SK-N-DZ (cell line): Measurements from ENCODE around the gene ARL4A.

Source experiments
- DNase-seq: peaks from one replicate; pipeline ENCODE4 v3.0.0-alpha.2; 2015; ENCODE audit warnings: low spot score
- small RNA-seq, 2 experiments: library from RNA; depleted of rRNA; stranded (forward); fragments of <200 nt; gene quantifications; one replicate each; pipeline ENCODE3, GENCODE V24; 2014

ARL4A gene

GRCh38 chr7:12722636-12723605 lies 35.5 kb downstream of the ARL4A start:
- no peak for DNase-seq

- DNase-seq, result no peak
Observed at GRCh38 chr7:12725575-12726316, 38.3 kb downstream of the ARL4A start.

DNA sequence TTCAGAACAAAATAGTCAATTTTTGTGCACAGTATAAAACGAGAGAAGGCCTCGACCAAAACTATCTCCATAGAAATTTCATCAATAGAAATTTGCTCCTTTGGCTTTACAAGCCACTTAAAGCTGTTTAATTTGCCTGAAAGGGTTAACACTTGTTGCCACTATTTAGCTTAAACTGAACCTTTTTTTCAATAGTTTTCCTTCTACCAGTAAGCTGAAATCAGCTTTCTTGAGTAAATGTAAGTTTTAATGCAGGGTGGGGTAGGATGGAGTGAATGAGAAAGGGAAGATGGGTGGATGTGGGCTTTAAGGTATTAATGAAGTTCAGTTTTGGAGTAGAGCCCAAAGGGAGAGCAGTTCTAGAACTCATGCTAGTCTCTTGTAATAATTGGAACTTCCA lies 39.5 kb downstream of the ARL4A start:
- no peak for DNase-seq

DNA sequence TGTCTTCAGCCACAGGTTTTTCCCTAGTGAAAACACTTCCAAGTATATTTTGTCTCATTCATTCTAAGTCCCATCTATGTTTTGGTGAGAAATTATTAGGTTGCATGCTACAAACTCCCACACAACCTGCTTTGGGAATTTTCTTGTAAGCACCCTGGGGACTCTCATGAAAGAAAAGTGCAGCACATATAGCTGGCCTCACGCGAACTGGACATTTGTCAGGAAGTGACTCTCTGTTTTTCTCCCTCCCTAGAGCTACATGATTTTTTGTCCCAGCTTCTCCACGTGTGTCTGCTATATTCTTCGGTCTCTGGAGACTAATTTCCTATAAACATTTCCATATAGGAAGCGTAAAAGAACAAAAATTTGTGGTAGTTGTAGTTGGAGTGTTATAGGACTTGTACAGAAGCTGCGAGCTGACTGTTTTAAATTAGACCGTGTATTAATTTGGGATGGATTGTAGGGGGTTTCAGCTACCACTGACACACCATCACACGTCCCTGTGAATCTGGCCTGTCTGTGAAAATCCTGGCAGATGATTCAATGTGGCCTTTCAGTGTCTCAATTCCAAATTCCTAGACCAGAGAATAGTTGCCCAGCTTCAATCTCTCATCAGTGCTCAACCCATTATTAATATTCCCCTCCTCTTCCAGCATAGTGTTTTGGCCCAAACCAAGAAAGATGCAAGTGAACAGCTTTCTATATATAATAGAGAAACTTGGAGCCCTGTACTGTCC lies 40.2 kb downstream of the ARL4A start:
- DNase-seq, result no peak

DNA sequence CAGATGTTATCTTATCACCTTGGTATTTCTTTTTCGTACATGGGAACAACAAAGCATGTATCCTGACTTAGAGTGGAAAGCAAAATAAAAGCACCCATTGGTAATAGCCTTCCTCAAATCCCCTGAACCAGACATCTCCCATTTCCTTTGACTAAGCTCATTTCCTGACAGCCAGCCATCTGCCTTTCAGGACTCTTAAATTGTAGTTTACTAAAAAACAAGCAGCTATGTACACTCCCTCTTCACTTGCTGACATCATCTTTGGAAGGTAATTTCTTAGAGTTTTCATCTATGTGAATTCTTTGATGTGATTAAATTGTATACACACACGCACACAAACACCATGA lies 40.7 kb downstream of the ARL4A start:
- DNase-seq, result no peak

GRCh38 chr7:12729112-12729511 lies 41.7 kb downstream of the ARL4A start:
- DNase-seq, result no peak

DNA sequence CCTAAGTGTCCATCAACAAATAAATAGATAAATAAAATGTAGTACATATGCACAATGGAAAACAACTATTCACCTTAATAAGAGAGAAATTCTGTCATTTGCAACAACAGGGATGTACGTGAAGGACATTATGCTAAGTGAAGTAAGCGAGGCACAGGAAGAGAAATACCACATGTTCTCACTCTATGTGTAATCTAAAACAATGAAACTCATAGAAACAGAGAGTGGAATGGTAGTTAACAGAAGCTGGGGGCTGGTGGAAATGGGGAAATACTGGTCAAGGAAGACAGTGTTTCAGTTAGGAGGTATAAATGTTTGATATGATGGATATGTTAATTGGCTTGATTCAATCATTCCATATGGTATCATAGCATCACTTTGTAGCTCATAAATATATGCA lies 43.1 kb downstream of the ARL4A start:
- DNase-seq, result no peak

- no peak for DNase-seq
Observed at GRCh38 chr7:12731214-12731656, 43.8 kb downstream of the ARL4A start.

GRCh38 chr7:12731775-12732174 lies 44.3 kb downstream of the ARL4A start:
- DNase-seq, result no peak

DNA sequence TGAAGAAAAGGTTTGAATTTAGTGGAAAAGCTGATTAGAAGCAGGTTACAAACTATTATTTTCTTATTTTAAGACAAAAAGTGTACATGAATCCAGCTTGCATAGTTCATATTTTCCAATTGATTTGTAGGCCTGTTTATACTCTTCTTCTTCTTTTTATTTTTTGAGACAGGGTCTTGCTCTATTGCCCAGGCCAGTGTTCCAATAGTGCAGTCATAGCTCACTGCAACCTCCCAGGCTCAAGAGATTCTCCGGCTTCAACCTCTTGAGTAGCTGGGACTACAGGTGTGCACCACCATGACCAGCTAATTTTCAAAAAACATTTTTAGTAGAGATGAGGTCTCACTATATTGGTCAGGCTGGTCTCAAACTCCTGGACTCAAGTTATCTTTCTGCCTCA lies 45.0 kb downstream of the ARL4A start:
- DNase-seq, result no peak

GRCh38 chr7:12735923-12736322 lies 48.5 kb downstream of the ARL4A start:
- no peak for DNase-seq

GRCh38 chr7:12737373-12737772 lies 49.9 kb downstream of the ARL4A start:
- DNase-seq, result no peak

GRCh38 chr7:12737836-12738235 lies 50.4 kb downstream of the ARL4A start:
- DNase-seq, result no peak

DNA sequence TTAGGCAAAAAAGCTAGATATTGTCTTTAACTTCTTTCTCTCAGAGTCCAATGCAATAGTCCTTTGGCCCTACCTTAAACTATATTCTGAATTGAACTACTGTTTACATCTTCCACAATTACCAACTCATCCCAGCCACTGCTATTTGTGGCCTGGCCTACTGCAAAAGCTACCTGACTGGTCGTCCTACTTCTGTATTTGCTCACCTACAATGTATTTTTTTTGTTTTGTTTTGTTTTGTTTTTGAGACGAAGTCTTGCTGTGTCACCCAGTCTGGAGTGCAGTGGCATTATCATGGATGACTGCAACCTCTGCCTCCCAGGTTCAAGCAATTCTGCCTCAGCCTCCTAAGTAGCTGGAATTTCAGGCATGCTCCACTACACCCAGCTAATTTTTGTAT lies 51.2 kb downstream of the ARL4A start:
- no peak for DNase-seq

Small RNA genes within 50 kb of the gene (small RNA-seq; reads per million reads assigned to genes)
- 0 reads per million in 2 experiments for gene RF00264
